ENCODE data around the gene UCP2. TPM values are rescaled to one million over a fixed set of nuclear protein-coding genes. Genes with fewer than 3 reads are reported as not detected.
"Not testable (repeated sequence)": the region's sequence is repeated elsewhere in the genome, so short reads cannot be mapped to it uniquely, and the experiment has no call there.

Gene UCP2
- total RNA-seq, 1 donor from 2014 or later = 103 TPM

GRCh38 chr11:73989156-73989555, 6.5 kb upstream of the UCP2 start:
- Mint-ChIP-seq H3K27me3 (no peaks in the 10 kb centered on the region), H3K4me3 (ENCODE audit: low read depth) (no peak overlapping the region), H3K27ac (no peak overlapping the region), H3K36me3 (ENCODE audit: insufficient read depth) (no peaks in the 10 kb centered on the region), H3K9me3 (ENCODE audit: low read depth) (no peaks in the 10 kb centered on the region), H3K4me1 (ENCODE audit: low read depth) (peaks cover under 1% of the 10 kb centered on the region)
- TF ChIP-seq CTCF (IDR thresholded peaks at IDR 0.05; ENCODE audit: unreplicated experiment) = no peak
- no peak for DNase-seq (ENCODE audit: low spot score, unreplicated experiment)

- no peaks in the 10 kb centered on the region for H3K36me3 Mint-ChIP-seq (ENCODE audit: insufficient read depth)
These were observed 5.6 kb upstream of the UCP2 start for GRCh38 chr11:73988227-73988626.

GRCh38 chr11:73985661-73986060, 3.0 kb upstream of the UCP2 start:
- DNase-seq (ENCODE audit: low spot score, unreplicated experiment); H3K9me3 Mint-ChIP-seq (ENCODE audit: low read depth); H3K36me3 Mint-ChIP-seq (ENCODE audit: insufficient read depth); H3K4me3 Mint-ChIP-seq (ENCODE audit: low read depth); H3K27ac Mint-ChIP-seq; H3K27me3 Mint-ChIP-seq: not testable (repeated sequence)
- peaks cover 19% of the 10 kb centered on the region for H3K4me1 Mint-ChIP-seq (ENCODE audit: low read depth)

More at GRCh38 chr11:73988227-73988626, 5.6 kb upstream of the UCP2 start:
- Mint-ChIP-seq H3K9me3 (ENCODE audit: low read depth) (no peaks in the 10 kb centered on the region), H3K27me3 (no peaks in the 10 kb centered on the region), H3K4me3 (ENCODE audit: low read depth) (no peak overlapping the region), H3K4me1 (ENCODE audit: low read depth) (peaks cover 7% of the 10 kb centered on the region), H3K27ac (no peak overlapping the region)
- no peak for TF ChIP-seq CTCF (IDR thresholded peaks at IDR 0.05; ENCODE audit: unreplicated experiment)
- DNase-seq (ENCODE audit: low spot score, unreplicated experiment) = no peak

- Mint-ChIP-seq H3K36me3 (ENCODE audit: insufficient read depth) (peaks cover 2% of the 10 kb centered on the region), H3K4me1 (ENCODE audit: low read depth) (peaks cover 30% of the 10 kb centered on the region), H3K9me3 (ENCODE audit: low read depth) (no peaks in the 10 kb centered on the region), H3K4me3 (ENCODE audit: low read depth) (peak overlapping the region; percentile 87), H3K27me3 (no peaks in the 10 kb centered on the region), H3K27ac (peak overlapping the region; percentile 97)
- DNase-seq (ENCODE audit: low spot score, unreplicated experiment) = no peak
- TF ChIP-seq CTCF (IDR thresholded peaks at IDR 0.05; ENCODE audit: unreplicated experiment) = no peak
These were observed 1.3 kb upstream of the UCP2 start for GRCh38 chr11:73983741-73984538.

GRCh38 chr11:73982990-73983740, 522 bp upstream of the UCP2 start:
- peak; percentile 76 for DNase-seq (ENCODE audit: low spot score, unreplicated experiment)

More at GRCh38 chr11:73982990-73983740, 522 bp upstream of the UCP2 start:
- H3K36me3 Mint-ChIP-seq (ENCODE audit: insufficient read depth) = peaks cover 5% of the 10 kb centered on the region
- peak overlapping the region; percentile 97 for H3K27ac Mint-ChIP-seq
- peaks cover 31% of the 10 kb centered on the region for H3K4me1 Mint-ChIP-seq (ENCODE audit: low read depth)
- peak overlapping the region; percentile 87 for H3K4me3 Mint-ChIP-seq (ENCODE audit: low read depth)
- no peak for TF ChIP-seq CTCF (IDR thresholded peaks at IDR 0.05; ENCODE audit: unreplicated experiment)
- no peaks in the 10 kb centered on the region for H3K9me3 Mint-ChIP-seq (ENCODE audit: low read depth)
- no peaks in the 10 kb centered on the region for H3K27me3 Mint-ChIP-seq

Data from progenitor cell of endocrine pancreas (in vitro differentiated cells).